D721Med (cell line): ENCODE results near the gene CPB1.

Experiments
- DNase-seq: peaks from one replicate; pipeline ENCODE4 v3.0.0; 2011; ENCODE audit warnings: low spot score; ENCODE audit not compliant: insufficient read length
- FAIRE-seq: peaks from 2 replicates; lab custom pipeline; 2011; peaks lifted over from hg19 to GRCh38; lab: Jason Lieb, UNC
- TF ChIP-seq, protein P1 (sequence below): IDR thresholded peaks from 2 replicates; pipeline ENCODE4 v1.5.1; 2012; ENCODE audit warnings: mild to moderate bottlenecking, control low read depth; ENCODE audit not compliant: insufficient read depth; ENCODE audit errors: missing control alignments

The CPB1 gene

DNA sequence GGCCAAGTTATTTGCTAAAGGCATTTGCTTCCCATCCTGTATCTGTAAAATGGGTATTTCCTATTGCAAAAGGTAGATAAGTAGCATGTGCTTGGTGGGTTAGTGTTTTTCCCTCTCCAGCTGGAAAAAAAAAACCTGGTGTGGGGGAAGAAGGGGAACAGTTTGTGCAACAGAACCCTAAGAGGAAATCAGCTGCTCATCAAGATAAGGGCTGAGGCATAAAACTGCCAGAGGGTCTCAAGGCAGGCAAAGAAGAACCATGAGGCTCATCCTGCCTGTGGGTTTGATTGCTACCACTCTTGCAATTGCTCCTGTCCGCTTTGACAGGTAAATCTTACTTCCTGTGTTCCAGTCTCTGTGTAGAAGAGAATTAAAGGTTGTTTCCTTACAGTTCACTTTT, 37.4 kb downstream of the CPB1 start, which contains the start of gene CPA3:
TSS of gene CPA3 (plus strand) at position 248 of the 400 bp plus-strand sequence. CDS start at position 260, 12 bp downstream.
- TF ChIP-seq, protein P1, sequence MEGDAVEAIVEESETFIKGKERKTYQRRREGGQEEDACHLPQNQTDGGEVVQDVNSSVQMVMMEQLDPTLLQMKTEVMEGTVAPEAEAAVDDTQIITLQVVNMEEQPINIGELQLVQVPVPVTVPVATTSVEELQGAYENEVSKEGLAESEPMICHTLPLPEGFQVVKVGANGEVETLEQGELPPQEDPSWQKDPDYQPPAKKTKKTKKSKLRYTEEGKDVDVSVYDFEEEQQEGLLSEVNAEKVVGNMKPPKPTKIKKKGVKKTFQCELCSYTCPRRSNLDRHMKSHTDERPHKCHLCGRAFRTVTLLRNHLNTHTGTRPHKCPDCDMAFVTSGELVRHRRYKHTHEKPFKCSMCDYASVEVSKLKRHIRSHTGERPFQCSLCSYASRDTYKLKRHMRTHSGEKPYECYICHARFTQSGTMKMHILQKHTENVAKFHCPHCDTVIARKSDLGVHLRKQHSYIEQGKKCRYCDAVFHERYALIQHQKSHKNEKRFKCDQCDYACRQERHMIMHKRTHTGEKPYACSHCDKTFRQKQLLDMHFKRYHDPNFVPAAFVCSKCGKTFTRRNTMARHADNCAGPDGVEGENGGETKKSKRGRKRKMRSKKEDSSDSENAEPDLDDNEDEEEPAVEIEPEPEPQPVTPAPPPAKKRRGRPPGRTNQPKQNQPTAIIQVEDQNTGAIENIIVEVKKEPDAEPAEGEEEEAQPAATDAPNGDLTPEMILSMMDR, result no peak
- DNase-seq (no peak), FAIRE-seq (no peak)

DNA sequence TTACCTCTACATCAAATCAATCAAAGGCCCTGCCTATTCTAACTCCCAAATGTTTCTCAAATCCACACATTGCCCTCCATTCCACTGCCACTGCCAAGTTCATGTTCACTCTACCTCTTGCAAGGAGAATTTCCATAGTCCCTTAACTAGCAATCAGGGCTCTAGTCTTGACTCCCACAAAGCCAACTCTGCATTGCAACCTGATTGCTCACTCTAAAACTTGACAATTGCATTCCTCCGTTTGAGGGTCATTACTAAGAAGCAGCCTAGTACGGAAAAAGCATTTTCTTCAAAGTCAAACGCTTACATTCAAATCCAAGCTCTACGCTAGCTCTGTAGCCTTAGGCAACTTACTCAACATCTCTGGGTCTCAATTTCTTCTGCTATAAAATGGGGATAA, 38.6 kb downstream of the CPB1 start:
- TF ChIP-seq, protein P1, result no peak
- DNase-seq, result no peak
- no peak for FAIRE-seq

DNA sequence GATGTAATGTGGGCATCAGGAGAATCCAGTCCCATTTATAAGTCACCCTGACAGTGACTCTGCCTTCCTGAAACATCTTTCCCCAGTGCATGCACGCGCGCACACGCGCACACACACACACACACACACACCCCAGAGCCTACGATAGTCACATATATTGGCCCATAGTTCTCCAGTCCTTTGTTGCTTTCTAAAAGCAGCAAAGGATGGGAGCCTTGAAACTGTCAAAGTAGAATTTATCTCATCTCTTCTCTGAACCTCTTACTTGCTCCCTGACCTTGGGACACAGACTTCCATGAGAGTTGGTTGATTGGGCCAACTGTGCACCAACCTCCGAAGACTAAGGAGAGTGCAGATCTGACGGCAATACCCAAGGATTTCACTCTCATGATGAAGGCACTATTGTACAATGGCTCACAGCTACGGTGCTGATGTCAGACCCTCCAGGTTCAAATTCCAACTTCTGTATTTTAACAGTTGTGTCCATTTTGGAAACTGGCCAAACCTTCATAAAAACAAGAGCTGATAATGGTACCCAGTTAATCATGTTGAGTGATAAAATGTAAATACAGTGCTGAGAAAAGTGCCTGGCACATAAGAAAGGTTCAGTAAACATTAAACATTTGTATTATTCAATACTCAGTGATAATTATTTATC, 45.8 kb downstream of the CPB1 start:
- DNase-seq, result no peak
- no peak for FAIRE-seq
- TF ChIP-seq, protein P1, result no peak

DNA sequence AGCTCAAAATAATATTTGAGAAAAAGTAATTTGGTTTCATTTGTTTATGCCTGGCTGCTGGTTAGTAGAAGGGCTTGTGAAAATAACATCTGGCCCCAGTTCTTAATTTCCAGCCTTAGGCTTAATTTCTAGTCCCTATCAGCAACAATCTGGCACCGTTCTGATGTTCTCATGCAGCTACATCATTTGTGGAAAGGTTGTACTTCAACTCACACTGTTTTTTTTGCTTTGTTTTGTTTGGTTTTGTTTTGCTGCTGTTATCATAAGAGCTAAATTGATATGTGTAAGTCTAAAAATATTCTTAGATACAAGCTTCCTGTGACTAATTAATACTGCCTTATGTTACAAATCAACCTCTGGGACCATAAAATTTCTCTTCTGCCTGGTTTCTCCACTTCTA, 46.4 kb downstream of the CPB1 start:
- TF ChIP-seq, protein P1, result no peak
- no peak for FAIRE-seq
- no peak for DNase-seq

DNA sequence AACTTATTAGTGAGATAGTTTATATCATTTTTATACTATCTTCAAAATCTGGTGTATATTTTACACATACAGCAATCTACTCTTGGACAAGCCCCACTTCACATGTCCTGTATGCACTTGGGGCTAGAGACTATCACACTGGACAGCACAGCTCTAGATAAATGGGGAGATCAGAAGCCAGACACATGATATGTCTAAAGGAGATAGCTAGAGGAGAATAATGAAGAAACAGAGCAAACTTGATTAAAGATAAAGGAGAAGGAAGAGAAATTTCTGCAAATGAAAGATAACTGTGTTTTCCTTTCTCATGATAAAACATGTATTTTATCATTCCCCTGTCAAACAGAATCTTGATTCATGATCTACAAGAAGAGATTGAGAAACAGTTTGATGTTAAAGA, 50.5 kb downstream of the CPB1 start:
- FAIRE-seq, result no peak
- TF ChIP-seq, protein P1, result no peak

DNA sequence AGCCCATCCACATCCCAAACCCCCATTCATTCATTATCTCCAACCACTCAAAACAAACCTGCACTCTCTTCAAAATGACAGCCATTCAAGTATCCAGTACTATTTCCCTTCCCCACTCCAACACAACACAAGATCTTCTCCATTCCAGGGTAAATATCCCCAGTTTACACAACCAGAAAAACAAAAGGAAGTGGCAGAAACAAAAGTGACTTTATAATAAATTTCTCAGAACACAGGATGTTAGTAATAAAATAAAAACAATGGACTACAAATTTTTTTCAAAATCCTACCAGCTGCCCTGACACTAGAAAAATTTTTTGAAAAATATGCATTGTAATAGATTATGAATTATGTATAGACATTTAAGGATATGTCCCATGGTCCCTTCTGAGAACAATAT, 51.6 kb downstream of the CPB1 start:
- TF ChIP-seq, protein P1, result no peak

More for the DNA sequence above, 50.5 kb downstream of the CPB1 start:
- no peak for DNase-seq

DNA sequence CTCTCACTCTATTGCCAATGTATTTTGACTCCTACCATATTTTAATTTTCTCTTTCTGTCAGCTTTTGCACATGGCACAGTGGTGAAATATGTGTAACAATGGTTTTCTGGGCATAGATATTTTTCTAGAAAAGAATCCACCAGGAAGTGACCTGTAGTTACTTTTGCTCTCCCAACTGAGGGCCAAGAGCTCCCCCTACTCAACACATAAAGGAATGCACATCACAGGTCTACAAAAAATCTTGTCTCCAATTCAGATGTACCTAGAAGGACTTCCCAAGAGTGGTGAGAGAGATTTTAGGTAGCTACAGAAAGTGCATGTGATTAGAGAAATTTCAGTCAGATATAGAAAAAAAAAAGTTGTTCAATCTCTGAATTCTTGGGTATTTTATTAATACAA, 53.1 kb downstream of the CPB1 start:
- no peak for DNase-seq
- no peak for FAIRE-seq
- TF ChIP-seq, protein P1, result no peak

More for the DNA sequence above, 51.6 kb downstream of the CPB1 start:
- FAIRE-seq, result no peak
- no peak for DNase-seq
